GM19397 (cell line): ENCODE measurements around the gene ENPP4.
A peak's percentile ranks its signal among the peaks of the same experiment; 100 is the strongest.
"Not testable (repeated sequence)": the region's sequence is repeated elsewhere in the genome, so short reads cannot be mapped to it uniquely, and the experiment has no call there.

Experiments used
- ATAC-seq: cut with Tn5 transposase; IDR thresholded peaks from one replicate; pipeline ENCODE4 v1.9.1; 2021; ENCODE audit warnings: mild to moderate bottlenecking, moderate library complexity; ENCODE audit not compliant: unreplicated experiment

ENPP4 gene

DNA sequence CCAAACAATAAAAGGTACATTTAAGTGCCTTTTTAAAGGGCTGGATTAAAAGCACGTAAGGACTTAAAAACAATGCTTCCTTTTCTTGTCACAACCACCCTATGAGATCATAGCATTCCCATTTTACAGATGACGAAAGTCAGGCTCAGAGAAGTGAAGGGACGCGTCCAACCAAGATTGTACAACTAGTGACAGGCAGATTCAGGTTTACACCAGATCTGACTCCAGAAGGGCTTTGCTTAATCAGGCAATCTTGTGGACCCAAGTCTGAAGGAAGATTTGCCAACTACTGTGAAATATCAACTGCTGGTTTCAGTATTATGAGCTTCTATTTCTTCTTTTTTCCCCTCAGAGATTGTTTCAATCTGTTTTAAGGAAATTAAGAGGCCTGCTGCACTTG lies 877 bp downstream of the ENPP4 start:
- no peak for ATAC-seq

GRCh38 chr6:46131291-46131690 lies 1.5 kb downstream of the ENPP4 start:
- ATAC-seq = not testable (repeated sequence)

DNA sequence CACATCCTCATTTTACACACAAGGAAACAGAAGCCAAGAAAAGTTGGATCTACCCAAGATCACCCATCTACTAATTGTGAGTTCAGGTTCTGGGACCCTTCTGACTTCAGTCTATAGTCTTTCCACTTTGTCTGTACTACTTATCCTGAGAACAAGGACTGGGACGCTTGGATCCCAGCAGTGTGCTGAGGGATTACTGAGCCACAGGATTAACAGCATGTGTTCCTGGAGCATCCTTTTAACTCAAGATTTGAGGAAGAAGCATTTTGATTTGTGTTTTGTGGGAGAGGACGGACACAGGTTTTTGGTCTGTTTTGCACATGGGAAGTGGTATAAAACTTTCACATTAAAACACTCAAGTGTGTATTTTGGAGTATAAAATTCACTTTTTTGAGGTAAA lies 4.4 kb downstream of the ENPP4 start:
- no peak for ATAC-seq

- ATAC-seq = no peak
Measured at GRCh38 chr6:46135176-46135575, 5.4 kb downstream of the ENPP4 start.

GRCh38 chr6:46136831-46137230 lies 7.0 kb downstream of the ENPP4 start:
- no peak for ATAC-seq

DNA sequence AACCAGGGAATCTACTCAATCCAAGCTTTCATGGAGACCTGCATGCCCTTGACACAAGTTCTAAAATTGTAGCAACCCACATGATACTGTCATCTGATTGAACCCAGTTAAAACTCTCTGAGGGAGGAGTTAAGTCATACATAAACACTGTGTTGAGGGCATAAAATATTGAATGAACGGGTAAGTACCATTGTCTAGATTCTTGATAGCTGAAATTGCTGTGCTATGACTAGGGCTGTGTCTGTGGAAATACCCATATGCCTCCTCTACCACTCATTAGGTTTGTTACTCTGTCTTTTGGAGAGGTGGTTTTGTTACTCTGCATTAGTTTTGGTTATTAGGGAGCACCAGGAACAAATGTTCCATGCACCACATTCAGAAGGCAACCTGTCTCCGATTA lies 7.6 kb downstream of the ENPP4 start:
- ATAC-seq = no peak

DNA sequence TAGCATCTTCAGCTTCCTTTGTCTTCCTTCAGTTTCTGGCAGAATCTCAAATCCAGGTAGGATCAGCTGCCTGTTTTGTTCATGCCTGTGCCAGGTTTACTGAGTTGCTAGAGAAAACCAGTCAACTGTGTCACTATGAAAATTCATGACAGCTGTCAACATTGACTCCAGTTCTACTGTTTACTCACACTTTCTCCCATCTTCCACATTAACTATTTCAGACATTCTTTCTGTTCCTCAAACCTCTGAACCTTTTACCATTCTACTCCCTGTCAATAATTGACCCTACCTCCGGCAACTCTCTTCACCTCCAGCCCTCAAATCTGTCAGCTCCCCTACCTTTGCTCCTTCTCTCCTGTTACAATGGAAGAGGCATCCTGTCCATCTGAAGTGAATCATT lies 8.5 kb downstream of the ENPP4 start:
- peak; percentile 78 for ATAC-seq

GRCh38 chr6:46144270-46144669 lies 14.5 kb downstream of the ENPP4 start:
- ATAC-seq = no peak

DNA sequence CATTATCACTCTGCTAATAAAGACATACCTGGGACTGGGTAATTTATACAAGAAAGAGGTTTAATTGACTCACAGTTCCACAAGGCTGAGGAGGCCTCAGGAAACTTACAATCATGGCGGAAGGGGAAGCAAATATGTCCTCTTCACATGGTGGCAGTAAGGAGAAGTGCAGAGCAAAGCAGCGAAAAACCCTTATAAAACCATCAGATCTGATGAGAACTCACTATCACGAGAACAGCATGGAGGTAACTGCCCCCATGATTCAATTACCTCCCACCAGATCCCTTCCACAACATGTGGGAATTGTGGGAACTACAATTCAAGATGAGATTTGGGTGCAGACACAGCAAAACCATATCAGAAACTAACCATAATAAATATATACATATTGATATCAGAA lies 19.3 kb downstream of the ENPP4 start:
- ATAC-seq = not testable (repeated sequence)

- ATAC-seq = no peak
Measured at GRCh38 chr6:46156701-46157100, 26.9 kb downstream of the ENPP4 start.

DNA sequence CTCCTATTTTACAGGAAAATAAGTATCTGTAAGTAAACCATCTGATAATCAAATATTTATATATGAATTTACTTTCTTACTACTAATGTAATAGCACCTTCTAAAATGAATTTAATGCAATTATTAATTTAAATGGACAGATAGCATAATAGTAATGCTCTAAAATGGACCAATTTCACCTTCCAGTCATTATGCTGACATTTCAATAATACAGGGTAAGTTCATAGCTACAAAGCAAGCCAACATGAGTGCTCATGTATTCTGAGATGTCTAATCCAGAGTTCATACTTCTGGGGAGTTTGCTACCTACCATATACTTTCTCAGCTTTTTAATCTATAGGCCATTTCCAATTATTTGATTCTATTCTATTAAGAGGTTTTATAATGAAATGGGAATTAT lies 29.4 kb downstream of the ENPP4 start:
- no peak for ATAC-seq

DNA sequence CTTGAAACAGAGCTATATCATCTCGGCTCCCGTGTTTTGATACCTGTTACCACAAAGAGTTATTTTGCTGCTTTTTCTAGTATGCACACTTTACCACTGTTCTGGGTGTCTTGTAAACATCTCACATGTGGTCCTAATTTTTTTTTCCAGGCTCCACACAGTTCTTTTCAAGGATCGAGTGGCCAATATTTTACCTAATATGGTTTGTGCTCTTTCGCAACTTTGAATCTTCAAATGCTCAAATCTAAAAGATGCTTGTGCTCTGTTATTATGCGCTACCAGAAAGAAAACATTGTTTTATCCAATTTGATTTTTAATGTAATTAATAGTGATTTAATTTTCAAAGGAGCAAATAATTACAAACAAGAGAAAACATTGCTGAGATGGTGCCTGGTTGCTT lies 30.3 kb downstream of the ENPP4 start:
- ATAC-seq = no peak

- ATAC-seq = peak; percentile 91
Measured at GRCh38 chr6:46170357-46171289, 40.8 kb downstream of the ENPP4 start, which contains the start of gene ENPP5. Gene ENPP5, minus strand, starts transcription at chr6:46170980. Its CDS starts 2,718 bp downstream, at chr6:46168262.

DNA sequence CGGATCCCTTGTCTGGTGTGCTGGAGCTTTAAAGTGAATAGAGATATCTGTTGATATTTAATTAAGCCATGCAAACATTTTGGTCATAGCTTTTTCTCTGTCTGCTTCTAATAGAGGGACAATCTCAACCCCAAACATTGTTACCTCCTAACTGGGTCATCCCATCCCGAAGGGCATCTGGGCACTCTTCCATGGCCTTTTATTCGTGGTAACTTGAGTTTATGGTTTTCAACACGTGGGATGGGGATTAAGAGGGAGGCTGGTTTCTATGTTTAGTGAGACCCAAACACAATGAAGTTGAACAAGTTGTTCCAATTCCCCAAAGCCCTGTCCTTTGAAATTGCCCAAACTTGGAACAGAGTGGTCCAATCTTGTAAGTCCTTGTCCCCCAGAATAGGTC lies 42.4 kb downstream of the ENPP4 start:
- ATAC-seq = no peak

- no peak for ATAC-seq
Measured at GRCh38 chr6:46174904-46175303, 45.1 kb downstream of the ENPP4 start.

DNA sequence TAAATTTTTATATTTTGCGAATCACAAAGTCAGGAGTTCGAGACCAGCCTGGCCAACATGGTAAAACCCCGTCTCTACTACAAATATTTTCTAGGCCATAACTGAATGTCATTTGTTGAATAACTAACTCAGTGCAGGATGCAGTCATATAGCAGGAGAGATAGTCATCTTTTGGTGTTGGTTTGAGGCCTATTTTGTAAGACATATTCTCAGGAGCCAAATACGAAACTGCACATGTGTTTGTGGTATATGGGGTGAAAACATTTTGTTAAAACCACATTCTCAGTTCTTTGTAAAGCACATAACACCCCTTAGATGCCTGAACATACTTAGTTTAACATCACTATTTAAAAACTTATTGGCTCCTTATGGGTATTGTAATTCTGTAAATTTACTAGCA lies 45.7 kb downstream of the ENPP4 start:
- ATAC-seq = peak; percentile 56

DNA sequence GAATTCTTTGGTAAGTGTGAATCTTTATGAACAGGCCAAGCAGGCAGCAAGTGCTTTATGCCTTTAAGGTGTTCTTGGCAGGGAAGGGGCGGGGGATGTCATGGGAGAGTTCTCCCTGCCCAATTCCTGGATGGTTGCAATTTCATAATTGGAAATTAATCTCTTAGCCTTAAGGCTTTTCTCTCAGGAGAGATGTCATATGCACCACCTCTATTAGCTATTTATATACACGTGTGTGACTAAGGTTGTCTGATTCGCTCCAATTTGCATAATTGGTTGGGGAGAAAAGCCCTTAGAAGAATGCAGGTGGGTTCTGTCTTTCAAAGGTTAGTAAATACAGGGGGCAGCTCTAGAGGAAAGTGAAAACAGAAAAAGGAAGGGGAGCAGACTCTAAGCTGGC lies 46.2 kb downstream of the ENPP4 start:
- ATAC-seq = peak; percentile 51

GRCh38 chr6:46184114-46184513 lies 54.3 kb downstream of the ENPP4 start:
- no peak for ATAC-seq

GRCh38 chr6:46186583-46186982 lies 56.8 kb downstream of the ENPP4 start:
- ATAC-seq = no peak

DNA sequence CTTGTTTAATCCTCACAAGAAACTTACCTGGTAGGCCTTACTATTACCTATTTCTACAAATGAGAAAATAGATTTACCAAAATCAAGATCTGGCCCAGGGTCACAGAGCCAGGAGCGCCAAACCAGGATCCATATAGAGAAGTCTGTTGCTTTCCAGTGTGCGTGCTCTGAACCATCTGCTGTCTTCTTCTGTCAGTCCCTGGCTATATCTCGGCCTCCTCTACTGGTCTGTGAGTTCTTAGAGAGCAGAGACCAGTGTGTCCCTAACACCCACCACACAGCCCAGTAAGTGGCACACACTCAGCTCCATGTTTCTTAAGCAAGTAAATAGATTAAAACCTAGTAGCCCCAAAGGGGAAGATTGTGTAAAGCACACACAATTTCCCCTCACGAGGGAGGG lies 59.9 kb downstream of the ENPP4 start:
- ATAC-seq = no peak

- ATAC-seq = no peak
Measured at GRCh38 chr6:46190889-46191288, 61.1 kb downstream of the ENPP4 start.

DNA sequence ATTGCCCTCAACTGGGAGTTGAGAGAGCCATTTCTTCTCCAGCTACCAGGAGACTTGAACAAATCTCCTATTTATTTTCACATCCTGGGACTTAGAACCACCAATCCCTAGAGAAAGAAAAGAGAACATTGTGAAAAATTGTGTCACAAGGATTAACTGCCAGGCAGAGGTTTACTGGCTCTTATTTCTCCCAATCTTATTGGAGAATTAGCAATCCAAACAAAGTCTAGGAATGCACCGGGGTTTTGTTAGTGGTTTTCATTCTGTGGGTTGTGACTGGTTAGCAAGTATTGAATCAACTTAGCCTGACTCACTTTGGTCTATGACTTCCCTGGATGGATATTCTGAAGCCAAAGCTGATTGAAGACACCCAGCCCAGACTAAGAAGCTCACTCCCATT lies 62.2 kb downstream of the ENPP4 start:
- no peak for ATAC-seq
